ENCODE measurements around the gene FXYD5. TPM values are rescaled to one million over a fixed set of nuclear protein-coding genes. Genes with fewer than 3 reads are reported as not detected.

FXYD5 gene
- total and polyA plus RNA-seq, 9 of the 15 experiments (the other 6 are each of a cell fraction or from before 2014, with no cell fraction given): 104 to 537 (median 174) TPM

GRCh38 chr19:35154525-35155406 lies at the start of gene FXYD5 (continued):
- TF ChIP-seq TFAM (CRISPR knock-in tag; conservative IDR thresholded peaks at IDR 0.05) (no peak), ZBTB7A (IDR thresholded peaks at IDR 0.05; ENCODE audit: borderline replicate concordance, control insufficient read depth, low read depth, low read length) (peak; percentile 73), EHMT2 (IDR thresholded peaks at IDR 0.05) (no peak), MCM7 (IDR thresholded peaks at IDR 0.05) (no peak), NEUROD1 (IDR thresholded peaks at IDR 0.05; ENCODE audit: borderline replicate concordance, low read depth, low read length, partially characterized antibody) (peak; percentile 51), CBX2 (IDR thresholded peaks at IDR 0.05; ENCODE audit: insufficient read depth, low read length, poor library complexity, severe bottlenecking) (no peak), MLLT1 (IDR thresholded peaks at IDR 0.05) (peak; percentile 64 to 66; a peak in 2 of 4 replicates), STAT6 (CRISPR knock-in tag; IDR thresholded peaks at IDR 0.05) (no peak), LEF1 (IDR thresholded peaks at IDR 0.05) (peak; percentile 70; the same call in 1 of the 2 replicates), FIP1L1 (IDR thresholded peaks at IDR 0.05; ENCODE audit: low read depth, low read length, poor library complexity, severe bottlenecking) (no peak), L3MBTL2 (IDR thresholded peaks at IDR 0.05) (peak; percentile 52), ID3 (CRISPR knock-in tag; IDR thresholded peaks at IDR 0.05) (no peak), ID3 (tag; IDR thresholded peaks at IDR 0.05) (no peak; the same call in 1 of the 2 replicates), PATZ1 (CRISPR knock-in tag; IDR thresholded peaks at IDR 0.05; ENCODE audit: borderline replicate concordance) (no peak), CHD1 (IDR thresholded peaks at IDR 0.05; ENCODE audit: low read length) (no peak), ZNF766 (CRISPR knock-in tag; conservative IDR thresholded peaks at IDR 0.05) (no peak), ARNT (IDR thresholded peaks at IDR 0.05) (no peak), MCM5 (IDR thresholded peaks at IDR 0.05; ENCODE audit: low read depth) (no peak), KDM1A (IDR thresholded peaks at IDR 0.05) (peak in 1 of 2 experiments; percentile 46; a peak in 1 of 4 replicates), ERF (CRISPR knock-in tag; IDR thresholded peaks at IDR 0.05) (no peak), ZNF668 (CRISPR knock-in tag; IDR thresholded peaks at IDR 0.05) (no peak)
